ENCODE results near the gene STAB1.

The STAB1 gene

GRCh38 chr3:52536369-52537164 lies 41.4 kb downstream of the STAB1 start, which contains the start of gene UQCC5:
UQCC5 (plus strand) TSS chr3:52536605; CDS start chr3:52536756, 151 bp downstream.
- DNase-seq (ENCODE audit: low read depth in 2 of 2) = peak; percentile 95 to 98

- no peak for DNase-seq (ENCODE audit: low read depth in 2 of 2)
Observed at GRCh38 chr3:52537165-52537620, 42.1 kb downstream of the STAB1 start.

GRCh38 chr3:52537726-52538421 lies 42.7 kb downstream of the STAB1 start:
- DNase-seq (ENCODE audit: low read depth in 2 of 2) = no peak

GRCh38 chr3:52539010-52539653 lies 44.0 kb downstream of the STAB1 start:
- no peak for DNase-seq (ENCODE audit: low read depth in 2 of 2)

GRCh38 chr3:52541050-52541449 lies 45.9 kb downstream of the STAB1 start:
- DNase-seq (ENCODE audit: low read depth in 2 of 2) = no peak

GRCh38 chr3:52544937-52545336 lies 49.8 kb downstream of the STAB1 start:
- no peak for DNase-seq (ENCODE audit: low read depth in 2 of 2)

GRCh38 chr3:52546111-52546901 lies 51.2 kb downstream of the STAB1 start:
- DNase-seq (ENCODE audit: low read depth in 2 of 2) = no peak

- no peak for DNase-seq (ENCODE audit: low read depth in 2 of 2)
Observed at GRCh38 chr3:52547143-52547542, 52.0 kb downstream of the STAB1 start.

- DNase-seq (ENCODE audit: low read depth in 2 of 2) = no peak
Observed at GRCh38 chr3:52551118-52551517, 56.0 kb downstream of the STAB1 start.

- DNase-seq (ENCODE audit: low read depth in 2 of 2) = no peak
Observed at GRCh38 chr3:52552089-52552488, 57.0 kb downstream of the STAB1 start.

- no peak for DNase-seq (ENCODE audit: low read depth in 2 of 2)
Observed at GRCh38 chr3:52554026-52554755, 59.1 kb downstream of the STAB1 start.

- no peak for DNase-seq (ENCODE audit: low read depth in 2 of 2)
Observed at GRCh38 chr3:52555056-52555455, 59.9 kb downstream of the STAB1 start.

GRCh38 chr3:52557011-52557960 lies 62.1 kb downstream of the STAB1 start:
- no peak for DNase-seq (ENCODE audit: low read depth in 2 of 2)

- DNase-seq (ENCODE audit: low read depth in 2 of 2) = no peak
Observed at GRCh38 chr3:52558436-52558835, 63.3 kb downstream of the STAB1 start.

GRCh38 chr3:52561028-52561747 lies 66.0 kb downstream of the STAB1 start:
- DNase-seq (ENCODE audit: low read depth in 2 of 2) = no peak

GRCh38 chr3:52563984-52564383 lies 68.8 kb downstream of the STAB1 start:
- no peak for DNase-seq (ENCODE audit: low read depth in 2 of 2)

- no peak for DNase-seq (ENCODE audit: low read depth in 2 of 2)
Observed at GRCh38 chr3:52568069-52568468, 72.9 kb downstream of the STAB1 start.

GRCh38 chr3:52570076-52570475 lies 74.9 kb downstream of the STAB1 start:
- DNase-seq (ENCODE audit: low read depth in 2 of 2) = no peak

GRCh38 chr3:52572221-52572620 lies 77.1 kb downstream of the STAB1 start:
- DNase-seq (ENCODE audit: low read depth in 2 of 2) = no peak
